NCI-H524 (cell line): ENCODE measurements around the gene TRAPPC10.

Experiments
- DNase-seq, 2 experiments: peaks; one replicate each; lab custom pipeline; 2025; lab: John Stamatoyannopoulos, UW

Gene TRAPPC10

DNA sequence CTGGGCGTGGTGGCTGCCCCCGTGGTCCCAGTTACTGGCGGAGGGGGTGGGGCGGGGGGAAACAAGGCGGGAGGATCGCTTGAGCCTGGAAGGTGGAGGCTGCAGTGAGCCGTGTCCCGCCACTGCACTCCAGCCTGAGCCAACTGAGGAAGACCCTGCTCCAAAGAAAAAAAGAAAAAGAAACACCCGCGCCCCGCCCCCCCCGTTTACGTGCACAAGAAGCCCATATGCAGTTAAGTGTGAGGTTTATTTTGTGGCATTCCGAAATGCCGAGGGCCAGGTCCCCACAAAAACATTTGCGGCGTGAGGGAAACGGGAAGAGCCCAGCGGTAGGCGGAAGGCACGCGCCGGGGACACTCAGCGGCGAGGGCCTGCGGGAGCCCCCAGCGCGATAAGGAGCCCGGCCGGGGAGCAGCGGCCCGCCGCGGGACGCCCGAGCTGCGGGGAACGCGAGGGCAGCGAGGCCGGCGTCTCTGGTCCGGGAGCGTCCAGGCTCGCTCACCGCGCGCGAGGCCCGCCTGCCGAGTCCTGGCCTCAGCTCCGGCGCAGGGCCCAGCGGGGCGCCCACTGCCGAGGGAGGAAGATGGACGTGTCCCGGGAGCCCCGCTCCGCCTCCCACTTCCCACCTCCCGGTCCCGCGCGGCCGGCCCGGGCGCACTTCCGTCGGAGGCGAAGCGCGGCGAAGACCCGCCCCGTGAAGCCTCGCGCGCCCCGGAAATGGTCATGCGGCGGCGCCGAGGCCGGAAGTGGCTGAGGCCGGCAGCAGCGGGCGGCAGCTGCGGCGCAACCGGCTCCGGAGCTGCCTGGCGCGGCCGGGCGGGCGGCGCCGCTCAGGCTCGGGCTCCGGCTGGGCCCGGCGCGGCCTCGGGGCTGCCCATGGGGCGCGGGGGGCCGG lies at the start of gene TRAPPC10:
TRAPPC10 (plus strand) TSS at position 731 of the 895 bp plus-strand sequence. CDS start 185 bp downstream, outside the sequence.
- peak; percentile 67 to 81 for DNase-seq

- DNase-seq, result no peak
Observed at GRCh38 chr21:43965911-43966585, 46.1 kb upstream of the TRAPPC10 start.

DNA sequence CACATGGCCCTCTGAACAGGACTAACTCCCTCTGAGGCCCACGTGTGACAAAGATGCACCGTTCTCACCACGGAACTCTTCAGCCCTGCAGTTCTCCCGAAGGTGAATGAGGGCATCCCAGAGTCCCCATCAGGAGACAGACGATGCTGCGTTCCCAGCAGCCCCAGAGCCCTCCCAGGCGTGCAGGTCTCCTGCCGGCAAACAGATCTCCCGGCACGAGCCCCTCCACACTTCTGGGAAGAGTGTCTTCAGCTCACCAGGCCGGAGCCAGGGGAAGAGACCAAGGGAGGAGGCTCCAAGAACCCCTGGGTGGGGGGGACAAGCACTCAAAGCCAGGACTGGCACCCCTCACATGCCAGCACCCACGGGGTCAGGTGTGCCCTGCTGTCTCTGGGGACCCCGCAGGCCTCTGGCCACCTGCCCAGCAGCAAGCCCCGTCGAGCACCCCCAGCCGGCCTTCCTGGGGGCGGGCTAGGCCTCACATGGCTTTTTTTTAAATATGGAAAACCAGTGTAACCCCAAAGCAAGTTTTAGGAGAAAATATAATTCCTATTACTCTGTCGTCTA lies 45.1 kb upstream of the TRAPPC10 start:
- no peak for DNase-seq

DNA sequence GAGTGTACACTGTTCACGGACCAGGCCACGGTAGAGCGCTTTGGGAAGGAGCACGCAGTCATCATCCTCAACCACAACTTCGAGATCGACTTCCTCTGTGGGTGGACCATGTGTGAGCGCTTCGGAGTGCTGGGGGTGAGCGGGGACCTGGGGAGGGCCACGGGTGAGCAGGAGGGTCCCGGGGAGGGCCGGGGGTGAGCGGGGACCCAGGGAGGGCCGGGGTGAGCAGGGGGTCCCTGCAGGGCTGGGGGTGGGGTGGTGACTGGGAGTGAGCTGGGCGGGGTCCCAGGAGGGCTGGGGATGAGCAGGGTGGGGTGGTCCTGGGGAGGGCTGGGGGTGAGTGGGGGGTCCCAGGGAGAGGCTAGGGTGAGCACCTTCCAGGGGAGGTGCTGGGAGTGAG lies 44.1 kb upstream of the TRAPPC10 start:
- DNase-seq, result no peak

DNA sequence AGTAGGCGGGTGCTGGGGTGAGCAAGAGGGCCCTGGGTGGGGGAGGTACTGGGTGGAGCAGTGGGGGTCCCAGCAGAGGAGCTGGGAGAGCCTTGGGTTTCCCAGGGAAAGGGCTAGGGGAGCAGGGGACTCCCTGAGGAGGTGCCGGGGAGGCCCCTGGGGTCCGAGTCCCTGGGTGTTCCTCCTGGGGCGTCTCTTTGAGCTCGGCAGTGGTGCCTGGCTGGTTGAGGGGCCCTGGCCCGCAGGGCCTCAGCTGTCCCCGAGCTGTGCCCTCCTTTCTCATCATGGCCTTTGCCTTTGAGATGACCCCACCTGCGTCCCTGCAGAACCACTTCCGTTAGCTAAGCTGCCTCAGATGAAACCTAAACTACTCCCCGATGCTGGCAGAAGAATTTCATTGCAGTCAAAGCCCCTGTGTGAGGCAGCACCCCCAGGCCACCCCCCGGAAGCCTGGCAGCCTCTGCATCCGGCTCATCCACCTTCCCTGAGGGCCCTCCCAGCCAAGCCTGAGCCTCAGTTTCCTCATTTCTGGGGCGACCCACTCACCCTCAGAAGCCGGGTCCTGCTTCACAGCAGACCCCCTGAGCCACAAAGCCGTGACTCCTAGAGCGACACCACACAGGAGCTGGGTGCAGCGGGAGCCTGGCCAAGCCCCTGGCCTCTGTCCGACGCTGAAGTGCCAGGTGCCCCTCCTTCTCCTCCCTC lies 43.5 kb upstream of the TRAPPC10 start:
- DNase-seq, result no peak

GRCh38 chr21:43969115-43969444 lies 43.0 kb upstream of the TRAPPC10 start:
- no peak for DNase-seq

- DNase-seq, result no peak
Observed at GRCh38 chr21:43970551-43970950, 41.6 kb upstream of the TRAPPC10 start.

DNA sequence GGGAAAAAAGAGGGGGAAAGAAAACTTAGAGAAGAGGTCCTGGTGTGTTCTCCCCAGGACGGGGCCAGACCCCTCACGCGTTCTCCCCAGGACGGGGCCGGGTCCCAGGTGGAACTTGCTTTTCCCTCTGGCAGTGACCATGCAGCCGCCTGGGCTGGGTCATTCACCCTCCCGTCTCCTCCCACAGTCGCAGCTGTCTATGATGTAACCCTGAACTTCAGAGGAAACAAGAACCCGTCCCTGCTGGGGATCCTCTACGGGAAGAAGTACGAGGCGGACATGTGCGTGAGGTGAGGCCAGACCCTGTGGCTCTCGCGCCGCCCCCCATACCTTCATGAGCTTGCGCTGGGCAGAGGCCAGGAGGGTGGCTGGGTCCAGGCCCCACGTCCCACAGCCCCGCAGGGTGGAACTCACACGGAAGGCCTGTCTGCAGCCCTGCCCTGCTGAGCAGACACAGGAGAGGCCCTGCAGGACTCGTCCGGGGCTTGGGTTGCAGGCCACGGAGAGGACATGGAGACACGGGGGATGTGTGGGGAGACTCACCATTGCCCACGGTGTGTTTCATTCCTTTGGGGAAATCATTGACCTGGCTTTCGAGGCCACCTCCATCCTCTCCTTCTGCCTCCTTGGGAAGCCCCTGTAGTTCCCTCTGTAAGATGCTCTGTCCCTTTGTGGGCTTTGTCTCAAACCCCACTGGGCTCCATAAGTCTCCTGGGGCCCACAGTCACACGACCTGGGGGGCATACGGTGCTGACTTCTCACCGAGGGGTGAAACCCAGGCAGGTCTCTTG lies 40.7 kb upstream of the TRAPPC10 start:
- DNase-seq, result no peak

- DNase-seq, result no peak
Observed at GRCh38 chr21:43971992-43972255, 40.2 kb upstream of the TRAPPC10 start.

GRCh38 chr21:43972850-43973633 lies 39.1 kb upstream of the TRAPPC10 start:
- no peak for DNase-seq

DNA sequence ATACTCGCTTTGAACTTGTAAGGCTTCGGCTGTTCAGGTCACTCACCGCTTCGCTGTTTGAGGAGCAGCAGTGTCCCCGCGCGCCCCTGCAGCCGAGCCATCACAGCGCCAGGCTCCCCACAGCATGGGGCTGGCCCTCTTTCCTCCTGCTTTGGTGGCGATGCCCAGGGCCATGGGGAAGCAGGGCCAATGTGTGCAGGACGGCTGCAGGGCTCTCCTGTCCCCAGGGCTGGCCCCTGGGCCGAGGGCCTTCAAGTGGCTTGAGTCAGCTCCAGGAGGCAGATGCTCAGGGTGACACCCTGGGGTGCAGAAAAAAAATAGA lies 38.5 kb upstream of the TRAPPC10 start:
- no peak for DNase-seq

GRCh38 chr21:43974791-43975468 lies 37.2 kb upstream of the TRAPPC10 start:
- DNase-seq, result no peak

DNA sequence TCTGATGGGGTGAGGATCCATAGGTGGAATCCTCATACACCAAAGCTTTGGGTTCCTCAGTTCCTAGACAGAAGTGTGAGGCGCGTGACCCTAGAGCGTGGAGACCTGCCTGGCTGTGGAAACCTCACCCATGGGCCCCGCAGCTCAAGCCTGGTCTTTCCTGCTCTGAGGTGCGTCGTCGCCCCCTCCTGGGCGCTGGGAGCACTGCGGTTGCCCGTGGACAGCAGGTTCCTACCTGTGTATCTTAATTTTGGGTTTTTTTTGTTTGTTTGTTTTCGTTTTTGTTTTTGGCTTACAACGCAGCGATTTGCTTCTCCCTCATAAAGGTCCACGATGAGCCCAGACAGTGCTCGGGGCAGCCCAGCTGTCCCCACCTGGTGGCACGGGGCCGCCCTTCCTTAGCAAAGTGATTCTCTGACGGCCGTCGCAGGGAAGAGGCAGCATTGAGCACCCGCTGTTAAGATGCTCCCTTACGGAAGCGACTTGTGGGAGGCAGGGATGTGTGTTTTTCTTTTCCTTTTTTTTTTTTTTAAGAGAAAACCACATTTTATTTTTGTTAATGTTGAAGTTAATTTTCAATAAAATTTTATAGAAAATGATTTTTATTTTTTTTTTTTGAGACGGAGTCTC lies 36.5 kb upstream of the TRAPPC10 start:
- peak in 1 of 2 experiments; percentile 76 for DNase-seq

DNA sequence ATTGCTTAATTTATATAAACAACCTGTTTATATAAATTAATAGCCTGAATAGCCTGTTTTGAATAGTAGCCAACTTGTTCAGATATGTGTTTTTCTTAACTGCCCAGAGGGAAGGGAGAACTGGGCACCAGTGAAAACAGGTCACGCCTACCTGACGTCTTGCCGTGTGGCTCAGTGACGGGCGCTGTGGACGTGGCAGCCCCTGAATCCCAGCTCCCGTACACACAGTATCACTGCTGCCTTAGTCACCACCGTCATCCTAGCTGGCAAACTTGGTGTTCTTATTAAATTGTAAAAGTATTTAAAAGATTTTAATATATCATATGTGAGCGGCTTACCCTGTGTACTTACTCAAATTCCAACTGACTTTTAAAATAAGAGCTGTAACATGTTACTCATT lies 35.4 kb upstream of the TRAPPC10 start:
- no peak for DNase-seq

DNA sequence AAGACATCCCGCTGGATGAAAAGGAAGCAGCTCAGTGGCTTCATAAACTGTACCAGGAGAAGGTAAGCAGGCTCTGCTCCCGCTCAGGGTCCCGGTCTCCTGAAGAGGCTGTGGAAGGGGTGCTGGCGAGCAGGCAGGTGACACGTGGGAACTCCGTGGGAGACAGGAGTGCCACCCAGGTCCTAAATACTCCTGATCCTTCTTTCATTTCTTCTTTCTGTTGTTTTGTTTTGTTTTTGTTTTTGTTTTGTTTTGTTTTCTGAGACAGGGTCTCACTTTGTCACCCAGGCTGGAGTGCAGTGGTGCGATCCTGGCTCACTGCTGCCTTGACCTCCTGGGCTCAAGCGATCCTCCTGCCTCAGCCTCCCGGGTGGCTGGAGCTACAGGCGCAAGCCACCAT lies 34.0 kb upstream of the TRAPPC10 start:
- DNase-seq, result no peak

DNA sequence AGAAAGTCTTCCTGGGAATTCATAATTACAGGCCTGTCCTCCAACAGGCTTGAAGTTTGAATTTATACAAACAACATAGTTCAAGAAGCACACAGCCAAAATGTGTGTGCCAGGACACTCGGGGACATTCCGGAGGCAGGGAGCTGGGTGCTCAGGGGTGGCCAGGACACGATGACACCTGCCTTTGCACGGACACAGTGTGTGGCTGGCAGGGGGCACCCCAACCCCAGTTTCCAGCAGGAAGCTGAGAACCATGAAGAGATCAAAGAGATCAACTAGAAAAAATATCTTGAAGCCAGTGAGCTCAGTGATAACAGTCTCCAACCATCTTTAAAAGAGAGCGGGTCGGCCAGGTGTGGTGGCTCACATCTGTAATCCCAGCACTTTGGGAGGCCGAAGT lies 32.5 kb upstream of the TRAPPC10 start:
- DNase-seq, result peak in 1 of 2 experiments; percentile 8

DNA sequence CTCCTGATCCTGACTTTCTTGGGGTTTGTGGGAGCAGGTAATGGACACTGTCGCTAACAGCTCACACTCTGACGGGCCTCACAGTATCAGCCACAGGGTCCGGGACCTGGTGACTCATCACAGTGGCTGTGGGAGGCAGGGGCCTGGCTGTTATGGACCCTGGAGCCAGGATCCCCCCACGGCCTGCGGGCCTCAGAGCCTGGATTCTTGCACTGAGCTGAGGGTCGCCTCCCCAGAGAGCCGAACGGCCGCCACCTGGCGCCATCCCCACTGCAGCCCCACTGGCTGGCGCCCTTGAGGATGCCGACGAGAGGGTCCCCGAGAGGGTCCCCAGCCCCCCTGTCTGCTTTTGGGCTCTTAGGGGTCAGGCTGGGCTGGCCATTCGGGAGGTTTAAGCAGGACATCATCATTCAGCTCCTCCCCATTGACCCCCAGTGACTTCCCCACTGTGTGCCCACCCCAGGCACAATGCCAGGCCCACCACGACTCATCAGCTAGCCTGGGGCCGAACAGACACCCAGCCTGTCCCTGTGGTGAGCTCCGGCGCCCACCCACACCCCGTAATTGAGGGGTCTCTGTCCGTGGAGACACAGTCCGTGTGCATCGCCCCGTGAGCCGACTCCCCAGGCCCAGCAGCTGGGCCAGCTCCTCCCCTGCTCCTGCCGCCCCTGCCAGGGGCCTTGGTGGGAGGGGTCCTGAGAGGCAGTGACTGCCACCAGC lies 30.8 kb upstream of the TRAPPC10 start:
- no peak for DNase-seq

- no peak for DNase-seq
Observed at GRCh38 chr21:43981871-43982210, 30.3 kb upstream of the TRAPPC10 start.

GRCh38 chr21:43982489-43983078 lies 29.5 kb upstream of the TRAPPC10 start:
- DNase-seq, result no peak
